ENCODE results near the gene CDC7. TPM values are rescaled to one million over a fixed set of nuclear protein-coding genes. Genes with fewer than 3 reads are reported as not detected.
"Not testable (repeated sequence)": the region's sequence is repeated elsewhere in the genome, so short reads cannot be mapped to it uniquely, and the experiment has no call there.

The CDC7 gene
- total RNA-seq, 1 donor from 2014 or later: 5.6 TPM

DNA sequence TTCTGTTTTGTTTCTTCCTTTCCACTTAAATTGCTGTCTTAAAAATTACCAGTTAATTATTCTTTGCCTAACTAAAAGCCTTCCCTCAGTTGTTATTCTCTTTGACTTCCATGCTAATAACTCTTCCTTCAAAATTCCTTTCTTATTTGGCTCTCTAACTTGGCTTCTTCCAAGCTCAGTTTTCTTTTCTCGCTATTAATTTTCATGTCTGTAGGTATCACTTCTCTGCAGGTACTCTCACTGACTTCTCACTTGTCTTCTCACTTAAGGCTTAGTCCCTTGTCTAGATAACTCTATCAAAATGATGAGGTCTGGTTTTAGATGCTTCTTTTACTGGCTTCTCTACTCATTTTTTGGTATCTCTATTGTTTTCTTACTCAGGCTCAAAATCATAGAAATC is 10.1 kb downstream of the CDC7 start:
- no peak for DNase-seq (ENCODE audit: low read depth, low spot score)

DNA sequence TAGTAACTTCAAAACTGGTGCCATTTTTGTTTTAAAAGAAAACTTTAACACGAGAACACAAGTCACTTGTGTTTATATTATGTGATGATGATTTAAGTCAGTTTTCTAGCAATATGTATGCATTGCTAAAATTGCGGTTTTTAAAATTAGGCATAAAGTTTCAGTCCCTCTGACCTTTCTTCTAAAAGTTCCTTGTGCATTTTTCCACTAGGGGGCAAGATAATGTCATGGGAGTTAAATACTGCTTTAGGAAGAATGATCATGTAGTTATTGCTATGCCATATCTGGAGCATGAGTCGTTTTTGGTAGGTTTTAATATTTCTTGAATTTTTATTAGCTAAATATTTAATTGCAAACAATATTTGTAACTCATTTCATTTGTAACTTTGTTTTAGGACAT is 10.7 kb downstream of the CDC7 start:
- no peak for DNase-seq (ENCODE audit: low read depth, low spot score)

DNA sequence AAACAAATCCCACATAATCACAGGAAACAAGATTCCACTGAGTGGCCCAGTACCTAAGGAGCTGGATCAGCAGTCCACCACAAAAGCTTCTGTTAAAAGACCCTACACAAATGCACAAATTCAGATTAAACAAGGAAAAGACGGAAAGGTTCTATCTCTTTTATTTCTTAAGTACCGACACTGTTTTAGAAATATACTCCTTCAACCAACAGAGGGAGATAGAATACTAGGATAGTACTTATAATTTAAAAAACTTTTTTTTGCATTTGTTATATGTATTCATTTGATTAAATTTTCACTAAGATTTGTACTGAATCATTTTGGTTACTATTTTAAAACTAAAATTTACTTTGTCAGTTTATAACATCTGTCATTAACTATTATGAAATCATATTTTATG is 12.5 kb downstream of the CDC7 start:
- DNase-seq (ENCODE audit: low read depth, low spot score): no peak

GRCh38 chr1:91513706-91514105 is 13.1 kb downstream of the CDC7 start:
- DNase-seq (ENCODE audit: low read depth, low spot score): no peak

DNA sequence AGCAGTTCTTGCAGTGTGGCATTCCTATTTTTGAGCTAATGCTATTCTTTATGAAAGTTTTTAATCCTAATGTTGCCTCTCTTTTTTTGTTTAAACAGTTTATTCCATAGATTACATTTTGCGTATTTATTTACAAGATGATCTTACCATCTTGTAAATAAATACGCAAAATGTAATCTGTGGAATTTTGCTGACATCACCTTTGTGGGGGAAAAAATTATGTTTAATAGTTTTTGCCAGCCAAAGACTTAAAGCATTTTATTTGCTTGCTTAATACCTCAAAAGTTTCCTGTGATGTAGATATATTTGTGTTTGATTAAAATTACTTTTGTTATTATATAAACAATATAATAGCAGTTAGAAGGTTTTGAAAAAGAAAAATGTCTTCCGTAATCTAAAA is 15.3 kb downstream of the CDC7 start:
- no peak for DNase-seq (ENCODE audit: low read depth, low spot score)

- not testable (repeated sequence) for DNase-seq (ENCODE audit: low read depth, low spot score)
Observed at GRCh38 chr1:91516605-91517004, 16.0 kb downstream of the CDC7 start.

- DNase-seq (ENCODE audit: low read depth, low spot score): not testable (repeated sequence)
Observed at GRCh38 chr1:91519167-91519566, 18.5 kb downstream of the CDC7 start.

DNA sequence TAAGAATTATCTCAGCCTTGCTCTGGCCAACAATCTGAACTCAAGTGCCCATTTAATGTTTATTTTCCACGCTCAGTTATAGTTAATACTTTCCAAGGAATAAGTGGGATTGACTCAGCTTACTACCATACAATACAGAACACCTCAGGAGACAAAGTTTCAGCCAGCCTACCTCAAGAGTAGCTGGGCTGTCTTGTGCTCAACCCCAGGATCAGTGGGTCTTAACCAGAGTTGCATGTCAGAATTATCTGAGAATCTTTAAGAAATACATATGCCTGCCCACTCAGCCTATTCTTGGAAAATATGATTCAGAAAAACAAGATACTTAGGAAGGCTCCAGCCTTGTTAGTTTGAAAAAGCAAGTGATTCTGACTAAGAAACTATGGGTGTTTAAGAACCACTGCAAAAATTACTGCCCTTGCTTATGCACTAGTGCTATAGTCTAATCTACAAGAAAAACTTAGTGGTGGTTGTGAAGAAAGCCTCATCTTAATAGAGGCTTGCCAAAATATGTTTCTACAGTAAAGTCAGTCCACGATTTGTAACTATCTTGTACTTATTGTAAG is 20.4 kb downstream of the CDC7 start:
- DNase-seq (ENCODE audit: low read depth, low spot score): no peak

- DNase-seq (ENCODE audit: low read depth, low spot score): no peak
Observed at GRCh38 chr1:91523482-91523881, 22.8 kb downstream of the CDC7 start.

GRCh38 chr1:91526496-91526895 is 25.8 kb downstream of the CDC7 start:
- DNase-seq (ENCODE audit: low read depth, low spot score): no peak

DNA sequence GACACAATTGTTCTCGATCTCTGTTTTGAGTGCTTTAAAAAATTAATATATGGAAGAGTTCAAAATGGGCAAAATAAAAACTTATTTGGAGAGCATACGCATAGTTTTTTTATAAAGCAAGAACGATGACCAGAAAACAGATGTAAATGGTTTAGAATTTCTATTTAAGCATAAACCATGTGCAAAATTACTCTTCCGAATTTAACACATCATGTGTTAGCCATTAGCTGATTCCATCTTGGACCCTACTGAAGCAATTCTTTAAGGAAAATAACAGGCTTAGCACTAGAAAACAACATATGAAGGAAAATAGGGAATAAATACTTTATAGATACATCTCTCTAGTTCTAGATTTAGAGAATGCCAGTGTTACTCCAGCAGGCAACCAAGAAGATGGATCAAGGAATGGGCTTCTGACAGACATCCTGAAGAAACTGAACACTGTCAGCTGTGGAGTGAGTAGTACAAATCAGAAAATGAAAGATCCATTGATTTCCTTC is 26.7 kb downstream of the CDC7 start:
- no peak for DNase-seq (ENCODE audit: low read depth, low spot score)

- no peak for DNase-seq (ENCODE audit: low read depth, low spot score)
Observed at GRCh38 chr1:91527781-91528180, 27.1 kb downstream of the CDC7 start.

DNA sequence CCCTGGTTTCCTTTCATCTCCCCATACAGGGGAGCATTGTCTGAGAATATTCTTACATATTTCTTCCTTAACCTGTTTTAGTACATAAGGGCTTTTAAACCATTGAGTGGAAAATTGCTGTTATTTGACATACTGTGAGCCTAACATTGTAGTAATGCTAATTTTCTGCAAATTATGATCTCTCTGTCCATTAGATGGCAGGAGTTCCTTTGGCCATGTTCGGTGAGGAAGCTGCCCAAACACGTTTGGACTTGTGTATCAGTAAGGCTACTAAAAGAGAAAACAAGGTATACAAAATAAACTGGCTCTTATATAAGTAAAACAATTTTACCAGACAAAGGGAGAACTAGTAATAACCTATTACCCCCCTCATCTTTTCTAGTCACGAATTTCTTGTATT is 29.2 kb downstream of the CDC7 start:
- no peak for DNase-seq (ENCODE audit: low read depth, low spot score)

DNA sequence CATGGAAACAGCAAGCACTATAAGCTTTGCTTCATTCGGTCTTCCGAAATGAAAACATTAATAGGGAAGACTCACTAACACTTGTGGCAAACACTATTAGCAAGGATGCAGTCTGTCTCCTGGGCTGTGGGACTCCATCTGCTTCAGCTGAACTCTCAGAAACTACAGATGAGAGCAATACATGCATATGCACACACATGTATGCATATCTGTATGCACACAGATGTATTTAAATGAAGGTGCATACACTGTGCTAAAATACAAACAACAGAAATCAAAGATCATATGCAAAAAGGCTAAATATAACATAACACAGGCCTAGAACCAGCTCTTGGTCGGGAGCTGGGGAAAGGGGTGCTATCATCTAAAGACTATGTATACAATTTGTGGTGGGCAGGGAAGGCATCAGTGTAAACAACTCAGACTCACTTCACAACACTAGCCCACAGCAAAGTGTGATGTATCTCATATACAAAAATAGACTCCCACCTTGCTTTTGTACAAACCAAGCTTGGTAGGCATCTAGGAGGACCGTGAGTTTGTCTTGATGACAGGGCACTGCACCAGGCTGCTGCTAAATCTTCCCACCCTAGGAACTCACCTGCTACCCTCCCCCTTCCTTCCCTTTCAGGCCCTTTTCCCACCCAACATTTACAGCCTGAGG is 32.8 kb downstream of the CDC7 start:
- DNase-seq (ENCODE audit: low read depth, low spot score): no peak

- DNase-seq (ENCODE audit: low read depth, low spot score): no peak
Observed at GRCh38 chr1:91535441-91535840, 34.8 kb downstream of the CDC7 start.

GRCh38 chr1:91537281-91537986 is 36.8 kb downstream of the CDC7 start:
- DNase-seq (ENCODE audit: low read depth, low spot score): no peak

GRCh38 chr1:91537987-91538304 is 37.3 kb downstream of the CDC7 start:
- no peak for DNase-seq (ENCODE audit: low read depth, low spot score)

GRCh38 chr1:91540910-91541309 is 40.3 kb downstream of the CDC7 start:
- DNase-seq (ENCODE audit: low read depth, low spot score): no peak

GRCh38 chr1:91541918-91542533 is 41.4 kb downstream of the CDC7 start:
- DNase-seq (ENCODE audit: low read depth, low spot score): no peak

DNA sequence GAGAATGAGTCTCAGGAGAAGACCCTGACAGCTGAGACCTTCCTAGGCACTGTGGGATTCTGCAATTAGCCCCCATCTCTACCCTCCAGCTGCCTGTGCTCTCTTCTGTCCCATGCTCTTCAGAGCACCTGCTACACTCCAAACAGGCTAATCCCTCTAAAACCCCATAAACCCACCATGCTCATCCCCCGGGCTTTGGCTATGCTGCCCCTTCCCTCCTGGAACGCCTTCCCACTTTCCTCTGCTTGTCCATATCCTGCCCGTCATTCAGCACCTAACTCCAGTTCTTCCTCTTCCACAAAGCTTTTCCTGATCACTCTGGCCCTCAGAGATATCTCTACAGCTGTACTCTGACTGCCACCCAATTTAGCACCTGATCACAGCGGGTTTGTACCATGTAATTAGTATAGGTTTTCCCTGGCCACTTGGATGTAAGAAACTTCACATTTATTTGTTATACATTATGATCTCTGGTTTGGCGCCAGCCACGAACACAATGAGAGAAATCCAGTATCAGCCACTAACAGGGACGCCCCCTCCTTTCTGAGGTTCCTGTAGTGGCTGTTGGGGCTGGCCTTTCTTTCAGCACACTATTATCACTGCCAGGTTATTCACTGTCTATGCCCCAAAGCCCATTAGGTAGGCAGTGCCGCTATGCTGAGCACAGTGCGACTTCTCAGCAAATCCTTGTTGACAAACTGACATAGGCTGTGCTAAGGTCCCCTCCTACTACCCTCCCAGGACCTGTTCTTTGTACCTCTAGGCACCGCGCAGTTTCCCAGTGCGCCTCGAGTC is 45.1 kb downstream of the CDC7 start:
- no peak for DNase-seq (ENCODE audit: low read depth, low spot score)

GRCh38 chr1:91546301-91546581 is 45.6 kb downstream of the CDC7 start:
- no peak for DNase-seq (ENCODE audit: low read depth, low spot score)

GRCh38 chr1:91546876-91547275 is 46.2 kb downstream of the CDC7 start:
- DNase-seq (ENCODE audit: low read depth, low spot score): no peak
